Psoas muscle (tissue), 8 donors: ENCODE results near the gene UMAD1. TPM values are rescaled to one million over a fixed set of nuclear protein-coding genes. Genes with fewer than 3 reads are reported as not detected.

Experiments used
- ATAC-seq, 4 donors: fragments of 200-7000 bp; cut with Tn5 transposase; one replicate each; pipeline ENCODE4 v1.9.1; 2020; ENCODE audit warnings: moderate library complexity in 3 of 4, mild to moderate bottlenecking in 2 of 4
- DNase-seq, 2 donors: peaks; one replicate each; pipeline ENCODE4 v3.0.0-alpha.2; 2020
- H3K27ac ChIP-seq: fragments of 200-600 bp; one replicate; pipeline ENCODE4 v1.8.0; 2022
- H3K27me3 ChIP-seq, 3 donors: fragments of 200-600 bp in 1 of 3; one replicate each; pipeline versions ENCODE4 v1.6.1 to v1.8.0; 2013 to 2022; ENCODE audit warnings: low read length in 2 of 3, mild to moderate bottlenecking in 2 of 3, moderate library complexity in 1 of 3; ENCODE audit not compliant: insufficient read depth in 3 of 3
- H3K36me3 ChIP-seq, 2 donors: fragments of 200-600 bp in 1 of 2; one replicate each; pipeline versions ENCODE4 v1.6.1 to v1.8.0; 2013 to 2022; ENCODE audit warnings: low read depth in 1 of 2, mild to moderate bottlenecking in 1 of 2, moderate library complexity in 1 of 2; ENCODE audit not compliant: insufficient read depth in 1 of 2
- H3K4me1 ChIP-seq: fragments of 200-600 bp; one replicate; pipeline ENCODE4 v1.8.0; 2022
- H3K4me3 ChIP-seq: fragments of 200-600 bp; one replicate; pipeline ENCODE4 v1.8.0; 2022; ENCODE audit warnings: mild to moderate bottlenecking
- H3K9me3 ChIP-seq: fragments of 200-600 bp; one replicate; pipeline ENCODE4 v1.8.0; 2022
- CTCF ChIP-seq: fragments of 200-600 bp; IDR thresholded peaks from one replicate; pipeline ENCODE4 v1.8.0; 2022; ENCODE audit warnings: antibody characterized with exemption
- WGBS, 3 donors: extraction: QIAGEN DNeasy Blood & Tissue Kit; methylation state at CpG; one replicate each; pipeline versions ENCODE4 v1.1.6 to v1.1.7; 2013; 5-methylcytosine and 5-hydroxymethylcytosine counted together
- intact Hi-C, 2 donors: fragments of 100-400 bp; cut with DNase I; formaldehyde crosslinking; loops; one replicate each; pipeline versions ENCODE4 v1.11.0 to v1.14.2; 2022
- polyA plus RNA-seq, 3 donors: library from polyadenylated mRNA; stranded (reverse); fragments of 200-250 nt; gene quantifications; one replicate each; pipeline ENCODE4 v1.2.3, GENCODE V29; 2013
- total RNA-seq, 4 donors: library from RNA; stranded (reverse); fragmentation: NEBNext Ultra II Directional in 2 of 4; extraction: Animal tissue kit (Norgen Biotek cat#: 25700) in 2 of 4; gene quantifications; one replicate each; pipeline versions ENCODE4 v1.2.1 to v1.2.4, GENCODE V29; 2021 to 2023
- donor health status: healthy with polysubstance abuse.
- donor health status: DM: no; HTN: no; CAD: no; lungs with moderate emphysema.
- donor health status: Bipolar disorder and iron deficiency.
- donor health status: healthy.
- donor health status: DM: yes; HTN: yes; CAD: no.
- donor health status: DM: no; HTN: no; CAD: no.
- donor health status: DM: no; HTN: no; CAD: no.
- donor health status: DM: yes; HTN: yes; CAD: no.

UMAD1 gene
- total and polyA plus RNA-seq, 7 donors: 6.2 to 19.1 (median 12.3) TPM

GRCh38 chr7:7618410-7618809, 22.1 kb upstream of the UMAD1 start:
- no peak for TF ChIP-seq CTCF
- WGBS, 3 donors: 92 to 97% (median 92%) methylated on average over 1 of the region's 1 CpG
- DNase-seq: no peak

GRCh38 chr7:7620236-7620635, 20.3 kb upstream of the UMAD1 start:
- 95 to 100% (median 99%) methylated on average over 1 of the region's 1 CpG for WGBS, 3 donors
- H3K27ac ChIP-seq: no peak overlapping the region
- ATAC-seq (no peak), DNase-seq (no peak)
- no peaks in the 10 kb centered on the region for H3K4me1 ChIP-seq
- TF ChIP-seq CTCF: no peak
- H3K36me3 ChIP-seq: no peaks in the 10 kb centered on the region
- H3K27me3 ChIP-seq: no peaks in the 10 kb centered on the region
- intact Hi-C loops: no loop called here
- no peak overlapping the region for H3K4me3 ChIP-seq
- no peaks in the 10 kb centered on the region for H3K9me3 ChIP-seq

More at GRCh38 chr7:7618410-7618809, 22.1 kb upstream of the UMAD1 start:
- Histone ChIP-seq H3K27me3 (no peaks in the 10 kb centered on the region), H3K36me3 (no peaks in the 10 kb centered on the region), H3K9me3 (no peaks in the 10 kb centered on the region), H3K4me3 (no peak overlapping the region), H3K27ac (no peak overlapping the region), H3K4me1 (no peaks in the 10 kb centered on the region)
- intact Hi-C loops: no loop called here
- ATAC-seq: no peak

GRCh38 chr7:7620644-7621210, 19.8 kb upstream of the UMAD1 start:
- H3K9me3 ChIP-seq: no peaks in the 10 kb centered on the region
- no peaks in the 10 kb centered on the region for H3K4me1 ChIP-seq
- no peak overlapping the region for H3K4me3 ChIP-seq
- intact Hi-C loops: no loop called here
- DNase-seq: no peak
- TF ChIP-seq CTCF: no peak
- no peaks in the 10 kb centered on the region for H3K27me3 ChIP-seq
- H3K36me3 ChIP-seq: no peaks in the 10 kb centered on the region
- no peak for ATAC-seq
- H3K27ac ChIP-seq: no peak overlapping the region

- WGBS, 3 donors: 77 to 97% (median 81%) methylated on average over 1 of the region's 1 CpG
- Histone ChIP-seq H3K36me3 (no peaks in the 10 kb centered on the region), H3K4me1 (no peaks in the 10 kb centered on the region), H3K9me3 (no peaks in the 10 kb centered on the region), H3K27me3 (no peaks in the 10 kb centered on the region), H3K27ac (no peak overlapping the region), H3K4me3 (no peak overlapping the region)
- ATAC-seq (no peak), DNase-seq (no peak)
- intact Hi-C loops: no loop called here
- TF ChIP-seq CTCF: no peak
These were observed 12.1 kb upstream of the UMAD1 start for GRCh38 chr7:7628476-7628875.
